K562 (cell line): Measurements from ENCODE around the gene MYL4. TPM values are rescaled to one million over a fixed set of nuclear protein-coding genes. Genes with fewer than 3 reads are reported as not detected.
A peak's percentile ranks its signal among the peaks of the same experiment; 100 is the strongest.

ENCODE experiments used
- ETV6 ChIP-seq, 3 experiments: fragments of 150-350 bp in 1 of 3; sonication (generic) in 1 of 3; formaldehyde crosslinking in 1 of 3; IDR thresholded peaks; 2 replicates each; pipeline versions ENCODE4 v1.6.1 to v1.8.0; 2014 to 2022; ENCODE audit warnings: borderline replicate concordance in 2 of 3, low read depth in 2 of 3, antibody characterized with exemption in 1 of 3, low read length in 1 of 3, mild to moderate bottlenecking in 1 of 3, missing genetic modification reagents in 1 of 3
- GATAD2A ChIP-seq: fragments of 450-650 bp; IDR thresholded peaks from 2 replicates; pipeline ENCODE4 v1.6.1; 2017
- polyA plus RNA-seq, 8 experiments: library from polyadenylated mRNA; depleted of rRNA in 4 of 8; stranded (reverse) in 5 of 8; unstranded in 3 of 8; fragments of >200 nt; fragmentation: Nextera tagmentation in 2 of 8; fragmentation: Illumina TruSeq in 1 of 8; extraction: Ambion mirVana in 2 of 8; extraction: Trizol in 1 of 8; gene quantifications; 2 replicates each; pipeline versions ENCODE4 v1.2.1 to v1.2.3, GENCODE V29; 2011 to 2014; ENCODE audit warnings: inconsistent platforms in 1 of 8, missing spikeins in 1 of 8
- total RNA-seq, 7 experiments: library from RNA; depleted of rRNA in 6 of 7; stranded (reverse); fragments of >200 nt in 6 of 7; fragmentation: Illumina TruSeq in 2 of 7; extraction: Trizol in 2 of 7; gene quantifications; 2 replicates each; pipeline versions ENCODE4 v1.2.1 to v1.2.3, GENCODE V29; 2011 to 2021; ENCODE audit warnings: low replicate concordance in 1 of 7
- TF ChIP-seq, protein P1 (sequence below): fragments of 250-450 bp; sonication (Bioruptor Pico); IDR thresholded peaks from 2 replicates; pipeline ENCODE4 v1.4.0; 2020
- TF ChIP-seq, protein P2 (sequence below): fragments of 200-600 bp; sonication (generic); IDR thresholded peaks from one replicate; pipeline ENCODE4 v1.6.1; 2012; ENCODE audit warnings: mild to moderate bottlenecking, low read depth, low read length, inconsistent platforms
- TF ChIP-seq, protein P3 (sequence below): sonication (generic); formaldehyde crosslinking; IDR thresholded peaks from 2 replicates; pipeline ENCODE4 v1.4.0; 2020; ENCODE audit warnings: mild to moderate bottlenecking, missing genetic modification reagents

The MYL4 gene
- total and polyA plus RNA-seq, 9 of the 15 experiments (the other 6 are each of a cell fraction or from before 2014, with no cell fraction given), result 117 to 423 (median 221) TPM

GRCh38 chr17:47218896-47219430, 9.8 kb downstream of the MYL4 start (continued):
- TF ChIP-seq, protein P1, sequence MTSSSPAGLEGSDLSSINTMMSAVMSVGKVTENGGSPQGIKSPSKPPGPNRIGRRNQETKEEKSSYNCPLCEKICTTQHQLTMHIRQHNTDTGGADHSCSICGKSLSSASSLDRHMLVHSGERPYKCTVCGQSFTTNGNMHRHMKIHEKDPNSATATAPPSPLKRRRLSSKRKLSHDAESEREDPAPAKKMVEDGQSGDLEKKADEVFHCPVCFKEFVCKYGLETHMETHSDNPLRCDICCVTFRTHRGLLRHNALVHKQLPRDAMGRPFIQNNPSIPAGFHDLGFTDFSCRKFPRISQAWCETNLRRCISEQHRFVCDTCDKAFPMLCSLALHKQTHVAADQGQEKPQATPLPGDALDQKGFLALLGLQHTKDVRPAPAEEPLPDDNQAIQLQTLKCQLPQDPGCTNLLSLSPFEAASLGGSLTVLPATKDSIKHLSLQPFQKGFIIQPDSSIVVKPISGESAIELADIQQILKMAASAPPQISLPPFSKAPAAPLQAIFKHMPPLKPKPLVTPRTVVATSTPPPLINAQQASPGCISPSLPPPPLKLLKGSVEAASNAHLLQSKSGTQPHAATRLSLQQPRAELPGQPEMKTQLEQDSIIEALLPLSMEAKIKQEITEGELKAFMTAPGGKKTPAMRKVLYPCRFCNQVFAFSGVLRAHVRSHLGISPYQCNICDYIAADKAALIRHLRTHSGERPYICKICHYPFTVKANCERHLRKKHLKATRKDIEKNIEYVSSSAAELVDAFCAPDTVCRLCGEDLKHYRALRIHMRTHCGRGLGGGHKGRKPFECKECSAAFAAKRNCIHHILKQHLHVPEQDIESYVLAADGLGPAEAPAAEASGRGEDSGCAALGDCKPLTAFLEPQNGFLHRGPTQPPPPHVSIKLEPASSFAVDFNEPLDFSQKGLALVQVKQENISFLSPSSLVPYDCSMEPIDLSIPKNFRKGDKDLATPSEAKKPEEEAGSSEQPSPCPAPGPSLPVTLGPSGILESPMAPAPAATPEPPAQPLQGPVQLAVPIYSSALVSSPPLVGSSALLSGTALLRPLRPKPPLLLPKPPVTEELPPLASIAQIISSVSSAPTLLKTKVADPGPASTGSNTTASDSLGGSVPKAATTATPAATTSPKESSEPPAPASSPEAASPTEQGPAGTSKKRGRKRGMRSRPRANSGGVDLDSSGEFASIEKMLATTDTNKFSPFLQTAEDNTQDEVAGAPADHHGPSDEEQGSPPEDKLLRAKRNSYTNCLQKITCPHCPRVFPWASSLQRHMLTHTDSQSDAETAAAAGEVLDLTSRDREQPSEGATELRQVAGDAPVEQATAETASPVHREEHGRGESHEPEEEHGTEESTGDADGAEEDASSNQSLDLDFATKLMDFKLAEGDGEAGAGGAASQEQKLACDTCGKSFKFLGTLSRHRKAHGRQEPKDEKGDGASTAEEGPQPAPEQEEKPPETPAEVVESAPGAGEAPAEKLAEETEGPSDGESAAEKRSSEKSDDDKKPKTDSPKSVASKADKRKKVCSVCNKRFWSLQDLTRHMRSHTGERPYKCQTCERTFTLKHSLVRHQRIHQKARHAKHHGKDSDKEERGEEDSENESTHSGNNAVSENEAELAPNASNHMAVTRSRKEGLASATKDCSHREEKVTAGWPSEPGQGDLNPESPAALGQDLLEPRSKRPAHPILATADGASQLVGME (CRISPR knock-in tag), result 0 out of 2 replicates have a peak, but pooled peaks have one; percentile 24
- TF ChIP-seq, protein P2, sequence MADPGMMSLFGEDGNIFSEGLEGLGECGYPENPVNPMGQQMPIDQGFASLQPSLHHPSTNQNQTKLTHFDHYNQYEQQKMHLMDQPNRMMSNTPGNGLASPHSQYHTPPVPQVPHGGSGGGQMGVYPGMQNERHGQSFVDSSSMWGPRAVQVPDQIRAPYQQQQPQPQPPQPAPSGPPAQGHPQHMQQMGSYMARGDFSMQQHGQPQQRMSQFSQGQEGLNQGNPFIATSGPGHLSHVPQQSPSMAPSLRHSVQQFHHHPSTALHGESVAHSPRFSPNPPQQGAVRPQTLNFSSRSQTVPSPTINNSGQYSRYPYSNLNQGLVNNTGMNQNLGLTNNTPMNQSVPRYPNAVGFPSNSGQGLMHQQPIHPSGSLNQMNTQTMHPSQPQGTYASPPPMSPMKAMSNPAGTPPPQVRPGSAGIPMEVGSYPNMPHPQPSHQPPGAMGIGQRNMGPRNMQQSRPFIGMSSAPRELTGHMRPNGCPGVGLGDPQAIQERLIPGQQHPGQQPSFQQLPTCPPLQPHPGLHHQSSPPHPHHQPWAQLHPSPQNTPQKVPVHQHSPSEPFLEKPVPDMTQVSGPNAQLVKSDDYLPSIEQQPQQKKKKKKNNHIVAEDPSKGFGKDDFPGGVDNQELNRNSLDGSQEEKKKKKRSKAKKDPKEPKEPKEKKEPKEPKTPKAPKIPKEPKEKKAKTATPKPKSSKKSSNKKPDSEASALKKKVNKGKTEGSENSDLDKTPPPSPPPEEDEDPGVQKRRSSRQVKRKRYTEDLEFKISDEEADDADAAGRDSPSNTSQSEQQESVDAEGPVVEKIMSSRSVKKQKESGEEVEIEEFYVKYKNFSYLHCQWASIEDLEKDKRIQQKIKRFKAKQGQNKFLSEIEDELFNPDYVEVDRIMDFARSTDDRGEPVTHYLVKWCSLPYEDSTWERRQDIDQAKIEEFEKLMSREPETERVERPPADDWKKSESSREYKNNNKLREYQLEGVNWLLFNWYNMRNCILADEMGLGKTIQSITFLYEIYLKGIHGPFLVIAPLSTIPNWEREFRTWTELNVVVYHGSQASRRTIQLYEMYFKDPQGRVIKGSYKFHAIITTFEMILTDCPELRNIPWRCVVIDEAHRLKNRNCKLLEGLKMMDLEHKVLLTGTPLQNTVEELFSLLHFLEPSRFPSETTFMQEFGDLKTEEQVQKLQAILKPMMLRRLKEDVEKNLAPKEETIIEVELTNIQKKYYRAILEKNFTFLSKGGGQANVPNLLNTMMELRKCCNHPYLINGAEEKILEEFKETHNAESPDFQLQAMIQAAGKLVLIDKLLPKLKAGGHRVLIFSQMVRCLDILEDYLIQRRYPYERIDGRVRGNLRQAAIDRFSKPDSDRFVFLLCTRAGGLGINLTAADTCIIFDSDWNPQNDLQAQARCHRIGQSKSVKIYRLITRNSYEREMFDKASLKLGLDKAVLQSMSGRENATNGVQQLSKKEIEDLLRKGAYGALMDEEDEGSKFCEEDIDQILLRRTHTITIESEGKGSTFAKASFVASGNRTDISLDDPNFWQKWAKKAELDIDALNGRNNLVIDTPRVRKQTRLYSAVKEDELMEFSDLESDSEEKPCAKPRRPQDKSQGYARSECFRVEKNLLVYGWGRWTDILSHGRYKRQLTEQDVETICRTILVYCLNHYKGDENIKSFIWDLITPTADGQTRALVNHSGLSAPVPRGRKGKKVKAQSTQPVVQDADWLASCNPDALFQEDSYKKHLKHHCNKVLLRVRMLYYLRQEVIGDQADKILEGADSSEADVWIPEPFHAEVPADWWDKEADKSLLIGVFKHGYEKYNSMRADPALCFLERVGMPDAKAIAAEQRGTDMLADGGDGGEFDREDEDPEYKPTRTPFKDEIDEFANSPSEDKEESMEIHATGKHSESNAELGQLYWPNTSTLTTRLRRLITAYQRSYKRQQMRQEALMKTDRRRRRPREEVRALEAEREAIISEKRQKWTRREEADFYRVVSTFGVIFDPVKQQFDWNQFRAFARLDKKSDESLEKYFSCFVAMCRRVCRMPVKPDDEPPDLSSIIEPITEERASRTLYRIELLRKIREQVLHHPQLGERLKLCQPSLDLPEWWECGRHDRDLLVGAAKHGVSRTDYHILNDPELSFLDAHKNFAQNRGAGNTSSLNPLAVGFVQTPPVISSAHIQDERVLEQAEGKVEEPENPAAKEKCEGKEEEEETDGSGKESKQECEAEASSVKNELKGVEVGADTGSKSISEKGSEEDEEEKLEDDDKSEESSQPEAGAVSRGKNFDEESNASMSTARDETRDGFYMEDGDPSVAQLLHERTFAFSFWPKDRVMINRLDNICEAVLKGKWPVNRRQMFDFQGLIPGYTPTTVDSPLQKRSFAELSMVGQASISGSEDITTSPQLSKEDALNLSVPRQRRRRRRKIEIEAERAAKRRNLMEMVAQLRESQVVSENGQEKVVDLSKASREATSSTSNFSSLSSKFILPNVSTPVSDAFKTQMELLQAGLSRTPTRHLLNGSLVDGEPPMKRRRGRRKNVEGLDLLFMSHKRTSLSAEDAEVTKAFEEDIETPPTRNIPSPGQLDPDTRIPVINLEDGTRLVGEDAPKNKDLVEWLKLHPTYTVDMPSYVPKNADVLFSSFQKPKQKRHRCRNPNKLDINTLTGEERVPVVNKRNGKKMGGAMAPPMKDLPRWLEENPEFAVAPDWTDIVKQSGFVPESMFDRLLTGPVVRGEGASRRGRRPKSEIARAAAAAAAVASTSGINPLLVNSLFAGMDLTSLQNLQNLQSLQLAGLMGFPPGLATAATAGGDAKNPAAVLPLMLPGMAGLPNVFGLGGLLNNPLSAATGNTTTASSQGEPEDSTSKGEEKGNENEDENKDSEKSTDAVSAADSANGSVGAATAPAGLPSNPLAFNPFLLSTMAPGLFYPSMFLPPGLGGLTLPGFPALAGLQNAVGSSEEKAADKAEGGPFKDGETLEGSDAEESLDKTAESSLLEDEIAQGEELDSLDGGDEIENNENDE, result no peak
- TF ChIP-seq, protein P3, sequence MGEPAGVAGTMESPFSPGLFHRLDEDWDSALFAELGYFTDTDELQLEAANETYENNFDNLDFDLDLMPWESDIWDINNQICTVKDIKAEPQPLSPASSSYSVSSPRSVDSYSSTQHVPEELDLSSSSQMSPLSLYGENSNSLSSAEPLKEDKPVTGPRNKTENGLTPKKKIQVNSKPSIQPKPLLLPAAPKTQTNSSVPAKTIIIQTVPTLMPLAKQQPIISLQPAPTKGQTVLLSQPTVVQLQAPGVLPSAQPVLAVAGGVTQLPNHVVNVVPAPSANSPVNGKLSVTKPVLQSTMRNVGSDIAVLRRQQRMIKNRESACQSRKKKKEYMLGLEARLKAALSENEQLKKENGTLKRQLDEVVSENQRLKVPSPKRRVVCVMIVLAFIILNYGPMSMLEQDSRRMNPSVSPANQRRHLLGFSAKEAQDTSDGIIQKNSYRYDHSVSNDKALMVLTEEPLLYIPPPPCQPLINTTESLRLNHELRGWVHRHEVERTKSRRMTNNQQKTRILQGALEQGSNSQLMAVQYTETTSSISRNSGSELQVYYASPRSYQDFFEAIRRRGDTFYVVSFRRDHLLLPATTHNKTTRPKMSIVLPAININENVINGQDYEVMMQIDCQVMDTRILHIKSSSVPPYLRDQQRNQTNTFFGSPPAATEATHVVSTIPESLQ (CRISPR knock-in tag), result no peak; the same call in 1 of the 2 replicates
- peak; percentile 81; the same call in 1 of the 2 replicates for TF ChIP-seq GATAD2A
- no peak for TF ChIP-seq ETV6 (IDR thresholded peaks at IDR 0.05; ENCODE audit: borderline replicate concordance in 1 of 2, low read depth in 2 of 2, low read length in 1 of 2)
- TF ChIP-seq ETV6 (CRISPR knock-in tag; IDR thresholded peaks at IDR 0.05; ENCODE audit: borderline replicate concordance), result no peak
